ENCODE measurements around the gene TMOD1.

DNA sequence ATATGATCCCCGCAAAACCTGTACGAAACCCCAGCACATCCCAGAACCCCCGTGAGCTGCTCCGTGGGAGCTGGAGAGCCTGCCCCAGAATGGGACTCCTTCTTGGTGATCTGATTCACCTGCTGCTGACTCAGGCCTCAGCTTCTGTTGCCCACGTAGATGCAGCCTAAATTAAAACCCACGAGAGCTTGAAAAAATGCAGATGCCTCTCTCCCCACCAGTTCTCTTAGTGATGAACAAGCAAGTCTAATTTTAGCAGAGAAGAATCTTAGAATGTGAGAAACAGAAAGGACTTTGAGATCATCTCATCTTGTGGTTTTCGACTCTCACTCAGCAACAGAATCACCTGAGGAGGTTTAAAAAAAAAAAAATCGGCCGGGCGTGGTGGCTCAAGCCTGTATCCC, 57.6 kb downstream of the TMOD1 start:
- TF ChIP-seq, protein P1, sequence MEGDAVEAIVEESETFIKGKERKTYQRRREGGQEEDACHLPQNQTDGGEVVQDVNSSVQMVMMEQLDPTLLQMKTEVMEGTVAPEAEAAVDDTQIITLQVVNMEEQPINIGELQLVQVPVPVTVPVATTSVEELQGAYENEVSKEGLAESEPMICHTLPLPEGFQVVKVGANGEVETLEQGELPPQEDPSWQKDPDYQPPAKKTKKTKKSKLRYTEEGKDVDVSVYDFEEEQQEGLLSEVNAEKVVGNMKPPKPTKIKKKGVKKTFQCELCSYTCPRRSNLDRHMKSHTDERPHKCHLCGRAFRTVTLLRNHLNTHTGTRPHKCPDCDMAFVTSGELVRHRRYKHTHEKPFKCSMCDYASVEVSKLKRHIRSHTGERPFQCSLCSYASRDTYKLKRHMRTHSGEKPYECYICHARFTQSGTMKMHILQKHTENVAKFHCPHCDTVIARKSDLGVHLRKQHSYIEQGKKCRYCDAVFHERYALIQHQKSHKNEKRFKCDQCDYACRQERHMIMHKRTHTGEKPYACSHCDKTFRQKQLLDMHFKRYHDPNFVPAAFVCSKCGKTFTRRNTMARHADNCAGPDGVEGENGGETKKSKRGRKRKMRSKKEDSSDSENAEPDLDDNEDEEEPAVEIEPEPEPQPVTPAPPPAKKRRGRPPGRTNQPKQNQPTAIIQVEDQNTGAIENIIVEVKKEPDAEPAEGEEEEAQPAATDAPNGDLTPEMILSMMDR (conservative IDR thresholded peaks at IDR 0.05 in 1 of 2, IDR thresholded peaks at IDR 0.05 in 1 of 2; ENCODE audit: low read depth in 1 of 2, low read length in 2 of 2): no peak
- no peak for TF ChIP-seq EZH2 (IDR thresholded peaks at IDR 0.05; ENCODE audit: low read length, missing control alignments)

Measured in fibroblast of lung (primary cell).